Lower leg skin (tissue), 3 donors: ENCODE data around the gene CPVL.

ENCODE experiments used
- POLR2A ChIP-seq, 2 donors: fragments of 450-650 bp; IDR thresholded peaks; one replicate each; pipeline ENCODE4 v1.6.1; 2016 to 2017; ENCODE audit warnings: antibody characterized with exemption in 2 of 2, mild to moderate bottlenecking in 1 of 2, moderate library complexity in 1 of 2
- TF ChIP-seq, protein P1 (sequence below), 3 donors: fragments of 450-650 bp; IDR thresholded peaks; one replicate each; pipeline ENCODE4 v1.5.1; 2016; ENCODE audit warnings: antibody characterized with exemption in 3 of 3, mild to moderate bottlenecking in 3 of 3, moderate library complexity in 2 of 3

DNA sequence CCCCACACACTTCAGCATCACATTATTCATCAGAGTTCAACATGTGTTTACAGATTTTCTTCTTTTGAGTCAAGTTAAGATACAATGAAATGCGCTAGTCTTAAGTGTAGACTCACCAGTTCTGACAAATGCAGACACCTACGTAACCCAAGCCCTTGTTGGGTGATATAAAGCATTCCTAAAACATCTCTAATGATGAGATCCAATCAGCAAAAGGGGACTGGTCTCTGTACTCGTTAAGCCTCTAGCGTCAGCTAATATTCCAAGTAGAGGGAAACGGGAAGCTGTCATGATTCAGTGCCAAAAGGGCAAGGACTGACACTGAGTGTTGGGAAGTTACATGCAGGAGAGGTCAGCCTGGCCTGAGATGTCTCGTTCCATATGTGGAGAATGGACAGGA, 149.5 kb downstream of the CPVL start:
- TF ChIP-seq, protein P1, sequence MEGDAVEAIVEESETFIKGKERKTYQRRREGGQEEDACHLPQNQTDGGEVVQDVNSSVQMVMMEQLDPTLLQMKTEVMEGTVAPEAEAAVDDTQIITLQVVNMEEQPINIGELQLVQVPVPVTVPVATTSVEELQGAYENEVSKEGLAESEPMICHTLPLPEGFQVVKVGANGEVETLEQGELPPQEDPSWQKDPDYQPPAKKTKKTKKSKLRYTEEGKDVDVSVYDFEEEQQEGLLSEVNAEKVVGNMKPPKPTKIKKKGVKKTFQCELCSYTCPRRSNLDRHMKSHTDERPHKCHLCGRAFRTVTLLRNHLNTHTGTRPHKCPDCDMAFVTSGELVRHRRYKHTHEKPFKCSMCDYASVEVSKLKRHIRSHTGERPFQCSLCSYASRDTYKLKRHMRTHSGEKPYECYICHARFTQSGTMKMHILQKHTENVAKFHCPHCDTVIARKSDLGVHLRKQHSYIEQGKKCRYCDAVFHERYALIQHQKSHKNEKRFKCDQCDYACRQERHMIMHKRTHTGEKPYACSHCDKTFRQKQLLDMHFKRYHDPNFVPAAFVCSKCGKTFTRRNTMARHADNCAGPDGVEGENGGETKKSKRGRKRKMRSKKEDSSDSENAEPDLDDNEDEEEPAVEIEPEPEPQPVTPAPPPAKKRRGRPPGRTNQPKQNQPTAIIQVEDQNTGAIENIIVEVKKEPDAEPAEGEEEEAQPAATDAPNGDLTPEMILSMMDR (IDR thresholded peaks at IDR 0.05) = no peak
- TF ChIP-seq POLR2A (IDR thresholded peaks at IDR 0.05) = no peak
